Ramos (cell line): Measurements from ENCODE around the gene THEM5.
"Not testable (repeated sequence)": the region's sequence is repeated elsewhere in the genome, so short reads cannot be mapped to it uniquely, and the experiment has no call there.

Experiments
- in situ Hi-C: fragments of 300-500 bp; cut with MboI; formaldehyde crosslinking; loops from one replicate; pipeline ENCODE4 v1.14.3; 2022; ENCODE audit warnings: low sequenced_read_pairs; ENCODE audit not compliant: unreplicated experiment

The THEM5 gene, protein sequence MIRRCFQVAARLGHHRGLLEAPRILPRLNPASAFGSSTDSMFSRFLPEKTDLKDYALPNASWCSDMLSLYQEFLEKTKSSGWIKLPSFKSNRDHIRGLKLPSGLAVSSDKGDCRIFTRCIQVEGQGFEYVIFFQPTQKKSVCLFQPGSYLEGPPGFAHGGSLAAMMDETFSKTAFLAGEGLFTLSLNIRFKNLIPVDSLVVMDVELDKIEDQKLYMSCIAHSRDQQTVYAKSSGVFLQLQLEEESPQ

DNA sequence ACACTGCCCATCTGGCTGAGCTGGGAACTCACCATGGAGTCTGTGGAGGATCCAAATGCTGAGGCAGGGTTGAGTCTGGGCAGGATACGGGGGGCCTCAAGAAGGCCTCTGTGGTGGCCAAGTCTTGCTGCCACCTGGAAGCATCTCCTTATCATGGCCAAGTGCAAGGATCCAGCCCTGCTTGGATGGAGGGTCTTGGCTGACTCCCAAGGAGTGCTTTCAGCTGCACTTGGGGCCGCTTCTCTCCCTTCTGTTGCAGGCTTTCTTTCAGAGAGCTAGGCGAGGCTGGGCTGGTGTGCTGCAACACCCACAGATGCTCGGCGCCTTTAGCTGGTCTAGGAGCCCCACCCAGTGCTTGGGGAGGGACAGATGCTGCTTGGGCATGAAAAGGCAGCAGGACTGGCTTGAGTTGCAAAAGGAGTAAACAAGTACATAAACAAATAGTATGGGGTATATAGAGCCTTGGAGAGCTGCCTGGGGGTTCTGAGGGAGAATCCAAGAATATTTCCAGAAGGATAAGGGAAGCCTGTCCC, at the start of gene THEM5:
TSS of gene THEM5 (minus strand) at position 302 of the 533 bp plus-strand sequence. CDS start at position 155, 147 bp downstream.
- in situ Hi-C loops = no loop called here

- in situ Hi-C loops = no loop called here
Observed at GRCh38 chr1:151902858-151903257, 49.3 kb upstream of the THEM5 start.

DNA sequence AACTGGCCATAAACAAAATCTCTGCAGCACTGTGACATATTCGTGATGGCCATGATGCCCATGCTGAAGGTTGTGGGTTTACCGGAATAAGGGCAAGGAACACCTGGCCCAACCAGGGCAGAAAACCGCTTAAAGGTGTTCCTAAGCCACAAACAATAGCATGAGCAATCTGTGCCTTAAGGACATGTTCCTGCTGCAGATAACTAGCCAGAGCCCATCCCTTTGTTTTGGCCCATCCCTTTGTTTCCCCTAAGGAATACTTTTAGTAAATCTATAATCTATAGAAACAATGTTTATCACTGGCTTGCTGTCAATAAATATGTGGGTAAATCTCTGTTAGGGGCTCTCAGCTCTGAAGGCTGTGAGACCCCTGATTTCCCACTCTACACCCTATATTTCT, 47.3 kb upstream of the THEM5 start:
- in situ Hi-C loops = not testable (repeated sequence)

DNA sequence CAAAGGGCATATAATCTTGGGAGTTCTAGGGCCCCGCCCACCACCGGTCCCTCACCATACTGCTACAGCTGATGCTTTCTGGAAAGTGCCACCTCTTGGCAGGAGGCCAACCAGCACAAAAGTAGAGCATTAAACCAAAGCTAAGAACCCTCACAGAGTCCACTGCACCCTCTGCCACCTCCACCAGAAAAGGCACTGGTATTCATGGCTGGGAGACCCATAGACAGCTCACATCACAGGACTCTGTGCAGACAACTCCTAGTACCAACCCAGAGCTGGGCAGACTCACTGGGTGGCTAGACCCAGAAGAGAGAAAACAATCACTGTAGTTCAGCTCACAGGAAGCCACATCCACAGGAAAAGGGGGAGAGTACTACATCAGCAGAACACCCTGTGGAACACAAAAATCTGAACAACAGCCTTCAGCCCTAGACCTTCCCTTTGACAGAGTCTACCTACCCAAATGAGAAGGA, 45.0 kb upstream of the THEM5 start:
- in situ Hi-C loops = no loop called here

GRCh38 chr1:151897991-151898431, 44.5 kb upstream of the THEM5 start:
- in situ Hi-C loops = no loop called here

DNA sequence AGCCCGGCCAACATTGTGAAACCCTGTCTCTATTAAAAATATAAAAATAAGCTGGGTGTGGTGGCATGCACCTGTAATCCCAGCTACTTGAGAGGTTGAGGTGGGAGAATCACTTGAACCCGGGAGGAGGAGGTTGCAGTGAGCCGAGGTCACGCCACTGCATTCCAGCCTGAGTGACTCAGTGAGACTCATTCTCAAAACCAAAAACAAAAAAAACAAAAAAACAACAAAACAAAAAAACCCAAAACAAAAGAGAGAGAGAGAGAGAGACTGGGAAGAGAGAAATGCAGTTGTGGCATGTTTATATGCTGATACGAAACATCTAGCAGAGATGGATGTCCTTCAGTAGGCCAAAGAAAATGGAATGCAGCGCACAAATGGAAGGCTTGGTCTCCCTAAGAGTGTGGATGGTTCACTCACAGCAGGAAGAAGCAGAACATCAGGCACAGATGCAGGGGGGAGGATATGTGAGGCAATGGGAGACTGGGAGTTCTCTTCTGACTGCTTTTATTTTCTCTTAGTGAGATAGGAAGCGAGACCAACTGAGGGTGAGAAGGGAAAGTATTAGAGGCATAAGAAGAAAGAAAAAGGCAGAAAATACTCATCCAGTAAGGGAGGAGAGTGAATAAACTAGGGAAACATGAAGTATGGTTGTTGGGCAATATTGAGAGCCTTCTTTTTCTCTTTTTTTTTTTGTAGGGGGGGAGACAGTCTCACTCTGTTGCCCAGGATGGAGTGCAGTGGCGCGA, 39.8 kb upstream of the THEM5 start:
- in situ Hi-C loops = no loop called here

- in situ Hi-C loops = no loop called here
Observed at GRCh38 chr1:151892190-151892589, 38.7 kb upstream of the THEM5 start.

GRCh38 chr1:151891512-151891911, 38.0 kb upstream of the THEM5 start:
- in situ Hi-C loops = no loop called here

GRCh38 chr1:151888972-151889570, 35.6 kb upstream of the THEM5 start:
- in situ Hi-C loops = loop anchor here (5.0 kb wide), 1 partner anchor 108 kb away; no protein-coding TSS in a partner anchor

- in situ Hi-C loops = loop anchor here (5.0 kb wide), 1 partner anchor 110 kb away; no protein-coding TSS in a partner anchor
Observed at GRCh38 chr1:151887028-151887427, 33.5 kb upstream of the THEM5 start.

DNA sequence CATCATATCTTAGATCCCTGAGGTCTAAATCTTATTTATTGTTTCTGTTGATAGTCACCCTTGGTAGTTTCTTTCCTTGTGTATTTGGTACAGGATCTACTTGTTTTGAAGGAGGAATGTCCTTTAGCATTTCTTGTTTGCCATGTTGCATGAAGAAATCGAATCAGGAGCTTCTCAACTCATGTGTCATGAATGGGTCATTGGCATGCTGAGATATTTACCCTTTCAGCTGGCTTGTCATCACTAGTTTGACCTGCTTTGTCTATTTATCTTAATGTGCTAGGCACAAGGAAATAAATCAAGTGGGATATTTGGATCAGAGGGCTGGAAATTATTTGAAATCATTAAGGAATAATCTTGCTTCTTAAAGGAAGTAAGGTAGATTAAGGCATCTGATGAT, 32.0 kb upstream of the THEM5 start:
- in situ Hi-C loops = loop anchor here (5.0 kb wide), 1 partner anchor 112 kb away; no protein-coding TSS in a partner anchor

- in situ Hi-C loops = loop anchor here (5.0 kb wide), 1 partner anchor 112 kb away; no protein-coding TSS in a partner anchor
Observed at GRCh38 chr1:151884879-151885278, 31.4 kb upstream of the THEM5 start.

DNA sequence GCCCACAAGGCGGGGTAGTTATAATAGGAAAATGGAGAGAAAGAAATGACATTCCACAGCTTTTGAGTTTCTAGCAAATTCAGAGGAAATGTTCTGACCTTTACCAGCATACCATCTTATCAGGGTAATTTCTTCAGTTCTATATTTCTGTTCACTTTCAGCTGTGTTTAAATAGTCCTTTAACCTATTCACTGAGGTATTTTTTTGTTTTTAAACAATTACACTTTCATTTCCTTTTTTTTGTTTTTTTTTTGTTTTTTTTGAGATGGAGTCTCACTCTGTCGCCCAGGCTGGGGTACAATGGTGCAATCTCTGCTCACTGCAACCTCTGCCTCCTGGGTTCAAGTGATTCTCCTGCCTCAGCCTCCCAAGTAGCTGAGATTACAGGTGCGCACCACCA, 30.9 kb upstream of the THEM5 start:
- in situ Hi-C loops = not testable (repeated sequence)

DNA sequence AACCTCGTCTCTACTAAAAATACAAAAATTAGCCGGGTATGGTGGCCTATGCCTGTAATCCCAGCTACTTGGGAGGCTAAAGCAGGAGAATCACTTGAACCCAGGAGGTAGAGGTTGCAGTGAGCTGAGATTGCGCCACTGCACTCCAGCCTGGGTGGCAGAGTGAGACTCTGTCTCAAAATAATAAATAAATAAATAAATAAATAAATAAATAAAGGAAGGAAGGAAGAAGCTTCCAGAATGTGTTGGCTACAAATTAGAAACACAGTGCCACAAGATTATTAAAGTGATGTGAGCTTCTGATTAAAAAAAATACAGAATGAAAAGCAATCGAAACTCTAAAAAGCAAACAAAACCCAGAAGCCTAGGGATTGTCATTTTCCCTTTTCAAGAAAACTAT, 30.4 kb upstream of the THEM5 start:
- in situ Hi-C loops = not testable (repeated sequence)

GRCh38 chr1:151882918-151883317, 29.4 kb upstream of the THEM5 start:
- in situ Hi-C loops = not testable (repeated sequence)

DNA sequence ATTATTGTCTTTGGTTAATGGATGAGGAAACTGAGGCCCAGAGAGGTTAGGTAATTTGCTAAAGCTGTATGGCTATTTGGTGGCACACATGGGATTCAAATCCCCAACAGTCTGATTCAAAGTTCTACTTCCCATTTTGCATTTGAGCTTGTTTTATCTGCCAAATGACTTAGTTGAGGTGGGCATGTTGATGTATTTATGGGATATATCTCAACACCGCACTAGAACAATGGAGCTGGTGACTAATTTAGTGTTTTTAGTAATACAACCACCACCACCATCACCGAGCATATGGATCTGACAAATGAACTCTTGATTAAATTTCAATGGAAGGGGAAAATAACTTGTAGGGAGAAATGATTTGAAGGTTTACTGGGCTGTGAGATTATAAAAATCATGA, 29.0 kb upstream of the THEM5 start:
- in situ Hi-C loops = no loop called here

DNA sequence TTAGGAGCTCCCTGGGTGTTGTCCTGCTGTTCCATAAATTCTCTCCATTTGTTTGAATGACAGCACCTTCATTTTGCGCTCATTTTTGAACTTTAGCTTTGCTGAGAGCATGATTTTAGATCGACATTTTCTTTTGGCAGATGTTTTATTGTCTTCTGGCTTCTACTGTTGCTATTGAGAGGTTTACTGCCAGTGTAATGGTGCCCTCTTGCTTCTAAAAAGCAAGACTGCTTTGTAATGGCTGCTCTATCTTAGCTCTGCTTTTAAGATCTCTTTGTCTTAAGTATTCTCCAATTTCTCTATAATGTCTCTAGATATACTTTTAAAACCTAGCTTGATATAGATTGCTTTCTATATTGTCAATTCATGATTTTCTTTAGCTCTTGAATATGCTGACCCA, 28.0 kb upstream of the THEM5 start:
- in situ Hi-C loops = no loop called here

- in situ Hi-C loops = no loop called here
Observed at GRCh38 chr1:151875419-151876097, 22.0 kb upstream of the THEM5 start.

DNA sequence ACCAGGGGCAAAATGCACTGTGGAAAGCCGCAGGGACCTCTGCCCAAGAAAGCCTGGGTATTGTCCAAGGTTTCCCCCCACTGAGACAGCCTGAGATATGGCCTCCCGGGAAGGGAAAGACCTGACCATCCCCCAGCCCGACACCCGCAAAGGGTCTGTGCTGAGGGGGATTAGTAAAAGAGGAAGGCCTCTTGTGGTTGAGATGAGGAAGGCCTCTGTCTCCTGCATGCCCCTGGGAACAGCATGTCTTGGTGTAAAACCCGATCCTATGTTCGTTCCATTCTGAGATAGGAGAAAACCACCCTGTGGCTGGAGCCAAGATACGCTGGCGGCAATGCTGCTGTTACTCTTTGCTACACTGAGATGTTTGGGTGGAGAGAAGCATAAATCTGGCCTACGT, 19.3 kb upstream of the THEM5 start:
- in situ Hi-C loops = not testable (repeated sequence)
